C4-2B (cell line): ENCODE data around the gene KCNT1.

Source experiments
- ZFX ChIP-seq: fragments of 450-650 bp; IDR thresholded peaks from 2 replicates; pipeline ENCODE4 v1.6.1; 2017
- TF ChIP-seq, protein P1 (sequence below): fragments of 450-650 bp; conservative IDR thresholded peaks from 2 replicates; pipeline ENCODE4 v1.5.1; 2017; ENCODE audit warnings: mild to moderate bottlenecking

DNA sequence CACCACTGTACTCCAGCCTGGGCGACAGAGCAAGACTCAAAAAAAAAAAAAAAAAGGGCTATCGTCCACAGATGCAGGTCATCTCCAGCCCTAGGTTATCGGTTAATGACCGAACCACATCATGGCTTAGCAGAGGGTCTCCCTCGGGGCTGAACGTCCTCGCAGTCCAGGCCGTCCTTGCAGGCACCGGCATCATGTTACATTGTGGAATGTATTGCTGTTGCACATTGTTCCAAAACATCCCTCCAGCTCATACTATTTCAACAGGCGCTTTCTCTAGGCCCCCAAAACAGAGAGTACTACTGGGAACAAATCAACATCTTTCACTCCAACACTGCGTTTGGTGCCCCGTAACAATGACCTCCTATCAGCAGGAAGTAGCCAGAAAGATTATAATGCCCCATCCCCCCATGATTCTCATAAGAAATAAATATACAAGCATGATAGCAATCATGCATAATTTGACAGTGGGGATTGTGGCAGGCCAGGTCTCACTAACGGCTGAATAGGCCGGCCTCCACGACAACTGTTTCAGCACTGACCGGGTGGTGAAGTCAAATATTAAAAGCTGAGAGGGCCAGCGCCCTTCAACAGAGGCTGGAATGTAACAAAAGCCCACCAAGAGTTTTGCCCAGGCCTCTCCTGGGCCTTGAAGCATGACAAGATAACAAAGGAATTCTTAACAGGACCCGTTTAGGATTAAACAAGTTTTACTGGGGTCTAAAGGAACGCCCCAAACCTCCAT is 40.0 kb upstream of the KCNT1 start:
- TF ChIP-seq, protein P1, sequence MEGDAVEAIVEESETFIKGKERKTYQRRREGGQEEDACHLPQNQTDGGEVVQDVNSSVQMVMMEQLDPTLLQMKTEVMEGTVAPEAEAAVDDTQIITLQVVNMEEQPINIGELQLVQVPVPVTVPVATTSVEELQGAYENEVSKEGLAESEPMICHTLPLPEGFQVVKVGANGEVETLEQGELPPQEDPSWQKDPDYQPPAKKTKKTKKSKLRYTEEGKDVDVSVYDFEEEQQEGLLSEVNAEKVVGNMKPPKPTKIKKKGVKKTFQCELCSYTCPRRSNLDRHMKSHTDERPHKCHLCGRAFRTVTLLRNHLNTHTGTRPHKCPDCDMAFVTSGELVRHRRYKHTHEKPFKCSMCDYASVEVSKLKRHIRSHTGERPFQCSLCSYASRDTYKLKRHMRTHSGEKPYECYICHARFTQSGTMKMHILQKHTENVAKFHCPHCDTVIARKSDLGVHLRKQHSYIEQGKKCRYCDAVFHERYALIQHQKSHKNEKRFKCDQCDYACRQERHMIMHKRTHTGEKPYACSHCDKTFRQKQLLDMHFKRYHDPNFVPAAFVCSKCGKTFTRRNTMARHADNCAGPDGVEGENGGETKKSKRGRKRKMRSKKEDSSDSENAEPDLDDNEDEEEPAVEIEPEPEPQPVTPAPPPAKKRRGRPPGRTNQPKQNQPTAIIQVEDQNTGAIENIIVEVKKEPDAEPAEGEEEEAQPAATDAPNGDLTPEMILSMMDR = no peak
- no peak for TF ChIP-seq ZFX
